ENCODE measurements around the gene IGIP. TPM values are rescaled to one million over a fixed set of nuclear protein-coding genes. Genes with fewer than 3 reads are reported as not detected.

Gene IGIP
- total RNA-seq, 2 experiments from 2014 or later, result 1.3 to 1.5 TPM

DNA sequence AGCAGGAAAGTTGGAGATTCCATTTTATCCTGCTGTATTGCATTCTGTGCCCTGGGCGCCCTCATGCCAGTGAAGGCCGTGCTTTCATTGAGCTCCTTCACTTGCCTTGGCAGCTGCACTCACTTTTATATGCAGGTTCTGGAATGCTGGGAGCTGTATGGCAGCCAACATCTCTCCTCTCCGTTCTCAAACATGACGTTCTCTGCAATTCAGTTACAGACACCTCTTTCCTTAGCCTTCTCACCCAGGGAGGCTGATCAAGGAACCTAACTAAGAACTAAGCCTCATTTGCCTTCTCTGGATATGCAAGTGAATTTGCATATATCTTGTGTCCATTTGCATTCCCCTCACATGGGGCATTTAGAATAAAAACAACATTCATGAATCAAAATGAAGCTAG, 41.2 kb upstream of the IGIP start:
- Mint-ChIP-seq H3K4me1 (ENCODE audit: low read depth) (peaks cover 2% of the 10 kb centered on the region), H3K9me3 (peaks cover 4% of the 10 kb centered on the region), H3K4me3 (no peak overlapping the region), H3K27me3 (peaks cover 16% of the 10 kb centered on the region), H3K36me3 (ENCODE audit: low read depth) (no peaks in the 10 kb centered on the region), H3K27ac (no peak overlapping the region)
- POLR2A ChIA-PET, result no interaction called here
- no peak for ATAC-seq
- intact Hi-C loops (cut with micrococcal nuclease), result no loop called here
- TF ChIP-seq, protein P1, sequence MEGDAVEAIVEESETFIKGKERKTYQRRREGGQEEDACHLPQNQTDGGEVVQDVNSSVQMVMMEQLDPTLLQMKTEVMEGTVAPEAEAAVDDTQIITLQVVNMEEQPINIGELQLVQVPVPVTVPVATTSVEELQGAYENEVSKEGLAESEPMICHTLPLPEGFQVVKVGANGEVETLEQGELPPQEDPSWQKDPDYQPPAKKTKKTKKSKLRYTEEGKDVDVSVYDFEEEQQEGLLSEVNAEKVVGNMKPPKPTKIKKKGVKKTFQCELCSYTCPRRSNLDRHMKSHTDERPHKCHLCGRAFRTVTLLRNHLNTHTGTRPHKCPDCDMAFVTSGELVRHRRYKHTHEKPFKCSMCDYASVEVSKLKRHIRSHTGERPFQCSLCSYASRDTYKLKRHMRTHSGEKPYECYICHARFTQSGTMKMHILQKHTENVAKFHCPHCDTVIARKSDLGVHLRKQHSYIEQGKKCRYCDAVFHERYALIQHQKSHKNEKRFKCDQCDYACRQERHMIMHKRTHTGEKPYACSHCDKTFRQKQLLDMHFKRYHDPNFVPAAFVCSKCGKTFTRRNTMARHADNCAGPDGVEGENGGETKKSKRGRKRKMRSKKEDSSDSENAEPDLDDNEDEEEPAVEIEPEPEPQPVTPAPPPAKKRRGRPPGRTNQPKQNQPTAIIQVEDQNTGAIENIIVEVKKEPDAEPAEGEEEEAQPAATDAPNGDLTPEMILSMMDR (IDR thresholded peaks at IDR 0.05), result no peak
- CTCF ChIA-PET, result interaction anchor here (0.9 to 3.3 kb wide), 4 partner anchors 12 to 72 kb away, joined by 3 to 16 read pairs (median 3); no protein-coding TSS in a partner anchor
- DNase-seq, result no peak

DNA sequence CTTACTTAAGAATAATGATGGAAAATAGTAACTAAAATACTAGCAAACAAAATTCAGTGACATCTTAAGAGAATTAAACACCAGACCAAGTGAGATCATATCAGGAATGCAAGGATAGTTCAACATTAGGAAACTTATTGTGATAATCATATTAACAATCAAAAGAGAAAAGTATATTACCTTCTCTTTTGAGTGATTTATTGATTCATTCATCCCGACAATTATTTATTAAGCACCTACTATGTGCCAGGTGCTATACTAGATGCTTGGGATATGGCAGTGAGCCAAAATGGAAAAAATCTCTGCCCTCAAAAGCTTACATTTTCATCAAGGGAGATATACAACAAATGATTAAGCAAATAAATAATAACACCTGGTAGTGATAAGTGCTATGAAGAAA, 35.5 kb upstream of the IGIP start:
- peaks cover 1% of the 10 kb centered on the region for H3K4me1 Mint-ChIP-seq (ENCODE audit: low read depth)
- TF ChIP-seq, protein P1 (IDR thresholded peaks at IDR 0.05), result no peak
- no peak overlapping the region for H3K4me3 Mint-ChIP-seq
- peaks cover 18% of the 10 kb centered on the region for H3K9me3 Mint-ChIP-seq
- peaks cover 7% of the 10 kb centered on the region for H3K27me3 Mint-ChIP-seq
- H3K36me3 Mint-ChIP-seq (ENCODE audit: low read depth), result no peaks in the 10 kb centered on the region
- intact Hi-C loops (cut with micrococcal nuclease), result no loop called here
- POLR2A ChIA-PET, result no interaction called here
- DNase-seq (no peak), ATAC-seq (no peak)
- CTCF ChIA-PET, result no interaction called here
- no peak overlapping the region for H3K27ac Mint-ChIP-seq

- Mint-ChIP-seq H3K9me3 (peaks cover 18% of the 10 kb centered on the region), H3K27me3 (peaks cover 4% of the 10 kb centered on the region), H3K27ac (no peak overlapping the region), H3K4me3 (no peak overlapping the region), H3K36me3 (ENCODE audit: low read depth) (no peaks in the 10 kb centered on the region), H3K4me1 (ENCODE audit: low read depth) (no peaks in the 10 kb centered on the region)
- intact Hi-C loops (cut with micrococcal nuclease), result no loop called here
- ChIA-PET CTCF (no interaction called here), POLR2A (interaction anchor here (0.8 to 1.2 kb wide), 2 partner anchors 14 to 39 kb away, joined by 3 read pairs; no protein-coding TSS in a partner anchor)
- ATAC-seq (no peak), DNase-seq (no peak)
- TF ChIP-seq, protein P1 (IDR thresholded peaks at IDR 0.05), result no peak
Measured at GRCh38 chr5:140093179-140093578, 32.6 kb upstream of the IGIP start.

DNA sequence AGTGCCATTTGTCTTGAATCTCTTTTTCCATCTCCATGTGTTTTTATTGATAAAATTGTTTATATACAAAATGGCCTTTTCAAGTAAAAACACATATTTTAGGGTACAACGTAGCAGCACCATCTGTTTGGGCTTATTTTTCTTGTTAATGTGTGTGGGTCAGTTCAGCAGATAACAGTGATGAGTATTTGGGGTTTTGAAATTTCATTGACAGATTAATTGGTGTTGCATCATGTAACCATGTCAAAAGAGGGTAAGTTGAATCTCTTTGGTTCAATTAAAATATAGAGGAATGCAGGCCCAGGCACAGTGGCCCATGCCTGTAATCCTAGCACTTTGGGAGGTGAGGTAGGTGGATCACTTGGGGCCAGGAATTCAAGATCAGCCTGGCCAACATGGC, 31.9 kb upstream of the IGIP start:
- Mint-ChIP-seq H3K4me3 (no peak overlapping the region), H3K27ac (no peak overlapping the region)

GRCh38 chr5:140094889-140095288, 30.8 kb upstream of the IGIP start:
- H3K36me3 Mint-ChIP-seq (ENCODE audit: low read depth), result no peaks in the 10 kb centered on the region
- peaks cover 6% of the 10 kb centered on the region for H3K27me3 Mint-ChIP-seq
- TF ChIP-seq, protein P1 (IDR thresholded peaks at IDR 0.05), result no peak
- intact Hi-C loops (cut with micrococcal nuclease), result no loop called here
- H3K4me1 Mint-ChIP-seq (ENCODE audit: low read depth), result no peaks in the 10 kb centered on the region
- POLR2A ChIA-PET, result interaction anchor here (0.5 kb wide), 1 partner anchor 311 kb away, joined by 3 read pairs; no protein-coding TSS in a partner anchor
- CTCF ChIA-PET, result interaction anchor here (0.7 to 2.3 kb wide), 6 partner anchors 12 to 517 kb away, joined by 3 to 10 read pairs (median 3); partner anchors contain the start of gene NRG2
- peaks cover 11% of the 10 kb centered on the region for H3K9me3 Mint-ChIP-seq
- DNase-seq (no peak), ATAC-seq (no peak)
- H3K27ac Mint-ChIP-seq, result no peak overlapping the region
- no peak overlapping the region for H3K4me3 Mint-ChIP-seq

More for the DNA sequence above, 31.9 kb upstream of the IGIP start:
- no peaks in the 10 kb centered on the region for H3K4me1 Mint-ChIP-seq (ENCODE audit: low read depth)
- intact Hi-C loops (cut with micrococcal nuclease), result no loop called here
- CTCF ChIA-PET, result interaction anchor here (0.8 to 2.3 kb wide), 4 partner anchors 21 to 52 kb away, joined by 3 to 10 read pairs (median 4); partner anchors contain the start of gene NRG2
- no peaks in the 10 kb centered on the region for H3K36me3 Mint-ChIP-seq (ENCODE audit: low read depth)
- no peak for DNase-seq
- POLR2A ChIA-PET, result no interaction called here
- ATAC-seq, result no peak
- H3K27me3 Mint-ChIP-seq, result peaks cover 4% of the 10 kb centered on the region
- TF ChIP-seq, protein P1 (IDR thresholded peaks at IDR 0.05), result no peak
- H3K9me3 Mint-ChIP-seq, result peaks cover 18% of the 10 kb centered on the region

Measured in activated CD8-positive, alpha-beta T cell treated with anti-CD3 and anti-CD28 coated beads for 36 hours (primary cell).